Muscle of arm (tissue), 12 donors: Measurements from ENCODE around the gene PSMA2. TPM values are rescaled to one million over a fixed set of nuclear protein-coding genes. Genes with fewer than 3 reads are reported as not detected.
A peak's percentile ranks its signal among the peaks of the same experiment; 100 is the strongest.
"Not testable (repeated sequence)": the region's sequence is repeated elsewhere in the genome, so short reads cannot be mapped to it uniquely, and the experiment has no call there.

ENCODE experiments used
- DNase-seq: peaks from one replicate; pipeline ENCODE4 v3.0.0-alpha.2; 2013
- polyA plus RNA-seq, 12 donors: library from polyadenylated mRNA; unstranded; fragments of 120-200 nt; gene quantifications; one replicate each; pipeline ENCODE4 v1.2.1, GENCODE V29; 2013; ENCODE audit not compliant: insufficient read length in 12 of 12

The PSMA2 gene
- polyA plus RNA-seq, 12 donors, result 44.8 to 165 (median 136) TPM; not detected in 1

- DNase-seq, result peak; percentile 94
Measured at GRCh38 chr7:42911454-42912447, 20.2 kb downstream of the PSMA2 start, which contains the start of gene C7orf25. TSS of gene C7orf25 (minus strand) at chr7:42912070. CDS start at chr7:42910900, 1,170 bp downstream.

- DNase-seq, result no peak
Measured at GRCh38 chr7:42910306-42910705, 21.7 kb downstream of the PSMA2 start.

GRCh38 chr7:42907316-42907715, 24.7 kb downstream of the PSMA2 start:
- no peak for DNase-seq

- no peak for DNase-seq
Measured at GRCh38 chr7:42906181-42906580, 25.8 kb downstream of the PSMA2 start.

- no peak for DNase-seq
Measured at GRCh38 chr7:42902331-42902730, 29.6 kb downstream of the PSMA2 start.

GRCh38 chr7:42900842-42901241, 31.1 kb downstream of the PSMA2 start:
- no peak for DNase-seq

GRCh38 chr7:42893346-42894240, 38.4 kb downstream of the PSMA2 start:
- no peak for DNase-seq

GRCh38 chr7:42886893-42887505, 45.0 kb downstream of the PSMA2 start:
- no peak for DNase-seq

GRCh38 chr7:42886129-42886528, 45.8 kb downstream of the PSMA2 start:
- DNase-seq, result no peak

GRCh38 chr7:42885183-42885582, 46.8 kb downstream of the PSMA2 start:
- DNase-seq, result not testable (repeated sequence)

GRCh38 chr7:42883950-42884349, 48.0 kb downstream of the PSMA2 start:
- no peak for DNase-seq

- DNase-seq, result no peak
Measured at GRCh38 chr7:42880392-42880791, 51.6 kb downstream of the PSMA2 start.

- DNase-seq, result no peak
Measured at GRCh38 chr7:42878303-42878702, 53.7 kb downstream of the PSMA2 start.

- DNase-seq, result no peak
Measured at GRCh38 chr7:42877862-42878261, 54.1 kb downstream of the PSMA2 start.

GRCh38 chr7:42876182-42877068, 55.5 kb downstream of the PSMA2 start:
- DNase-seq, result peak; percentile 61

GRCh38 chr7:42869131-42870020, 62.6 kb downstream of the PSMA2 start:
- DNase-seq, result no peak

- DNase-seq, result no peak
Measured at GRCh38 chr7:42868480-42868879, 63.5 kb downstream of the PSMA2 start.
